HG03066 (cell line): ENCODE measurements around the gene TFPI2.

Experiments used
- ATAC-seq: cut with Tn5 transposase; IDR thresholded peaks from one replicate; pipeline ENCODE4 v1.9.1; 2021; ENCODE audit warnings: low read depth; ENCODE audit not compliant: unreplicated experiment

The TFPI2 gene

DNA sequence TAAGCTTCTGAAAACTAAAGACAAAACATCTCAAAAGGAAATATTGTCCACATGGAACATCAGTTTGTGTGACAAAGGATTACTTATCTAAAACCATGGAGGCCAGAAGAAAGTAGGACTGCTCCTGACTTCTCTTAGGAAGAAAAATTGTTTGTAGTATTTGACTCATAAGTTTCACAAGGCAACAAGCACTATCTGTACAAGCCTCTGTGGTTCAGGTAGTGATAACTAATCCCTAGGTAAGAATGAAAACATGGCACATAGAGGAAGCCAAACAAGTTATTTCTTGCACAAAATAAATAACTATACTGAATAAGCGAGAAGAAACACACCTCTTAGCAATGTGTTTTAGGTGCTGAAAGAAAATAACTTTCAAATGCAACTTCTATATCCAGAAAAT is 30.3 kb downstream of the TFPI2 start:
- ATAC-seq = no peak

GRCh38 chr7:93858857-93859256 is 31.7 kb downstream of the TFPI2 start:
- no peak for ATAC-seq

- ATAC-seq = no peak
These were observed 34.2 kb downstream of the TFPI2 start for GRCh38 chr7:93856323-93856722.

DNA sequence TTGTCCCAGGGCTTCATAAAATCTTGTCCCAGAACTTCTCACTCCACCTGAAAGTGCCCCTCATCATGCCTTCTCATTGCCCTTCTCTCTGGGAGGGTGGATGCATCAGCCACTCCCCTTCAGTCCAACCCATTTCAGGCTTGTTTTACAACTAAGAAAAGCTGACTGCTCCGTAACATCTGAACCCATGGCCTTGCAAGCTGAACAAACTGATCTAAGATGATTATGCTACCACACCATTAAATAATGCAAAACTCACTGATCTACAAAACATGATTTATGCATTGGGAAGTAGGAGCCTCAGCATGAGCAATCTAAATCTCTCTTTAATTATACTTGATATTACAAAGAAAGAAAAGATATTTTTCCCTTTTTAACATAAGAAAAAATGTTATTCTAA is 34.8 kb downstream of the TFPI2 start:
- ATAC-seq = no peak

- no peak for ATAC-seq
These were observed 36.1 kb downstream of the TFPI2 start for GRCh38 chr7:93854480-93854879.

DNA sequence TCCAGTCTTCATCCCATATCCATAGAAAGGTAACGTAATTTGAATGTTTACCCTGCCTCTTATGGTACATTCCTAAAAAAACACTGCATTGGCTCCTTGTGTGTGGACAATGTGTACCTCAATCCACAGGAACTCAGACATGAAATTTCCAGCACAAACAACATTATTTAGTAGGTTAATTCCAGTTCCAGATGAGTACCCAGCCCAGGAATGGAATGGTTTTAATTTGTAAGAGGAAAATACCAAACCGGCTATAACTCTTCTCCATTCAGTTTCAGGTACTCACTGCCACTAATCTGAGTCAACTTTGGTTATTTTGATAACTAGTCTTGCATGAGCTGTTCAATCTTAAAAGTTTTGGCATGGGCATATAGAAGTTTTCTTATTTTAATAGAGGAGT is 39.0 kb downstream of the TFPI2 start:
- ATAC-seq = no peak

DNA sequence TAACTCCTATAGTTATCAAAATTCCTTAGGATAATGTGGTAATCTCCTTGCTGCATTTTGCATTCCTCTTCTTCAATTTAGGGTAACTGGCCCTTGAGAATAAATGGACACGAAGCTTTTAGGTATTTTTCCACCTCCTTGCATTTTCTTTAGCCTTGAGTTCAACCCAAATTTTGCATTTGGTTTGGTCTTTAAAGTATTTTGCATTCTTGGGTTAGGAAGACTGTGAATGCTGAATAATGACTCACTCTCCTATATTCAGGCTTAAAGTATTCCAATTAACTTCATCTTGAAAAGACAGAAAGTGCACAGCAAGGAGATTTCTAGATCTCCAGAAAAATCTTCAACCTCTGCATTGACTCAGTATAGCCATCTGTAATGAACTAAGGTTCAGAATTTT is 47.3 kb downstream of the TFPI2 start:
- ATAC-seq = no peak

GRCh38 chr7:93838966-93839365 is 51.6 kb downstream of the TFPI2 start:
- no peak for ATAC-seq

- no peak for ATAC-seq
These were observed 53.3 kb downstream of the TFPI2 start for GRCh38 chr7:93837245-93837644.

GRCh38 chr7:93836116-93836515 is 54.4 kb downstream of the TFPI2 start:
- ATAC-seq = no peak

- ATAC-seq = no peak
These were observed 54.9 kb downstream of the TFPI2 start for GRCh38 chr7:93835702-93836101.
